GM23338 (cell line): ENCODE measurements around the gene MTURN. TPM values are rescaled to one million over a fixed set of nuclear protein-coding genes. Genes with fewer than 3 reads are reported as not detected.
A peak's percentile ranks its signal among the peaks of the same experiment; 100 is the strongest.

Experiments used
- ATAC-seq: fragments of 200-7000 bp; cut with Tn5 transposase; 3 replicates; pipeline ENCODE4 v1.9.1; 2020
- DNase-seq: peaks from one replicate; pipeline ENCODE4 v3.0.0-alpha.2; 2015; ENCODE audit warnings: low spot score
- H2AFZ ChIP-seq: fragments of 200-600 bp; sonication (generic); 2 replicates; pipeline ENCODE4 v1.8.0; 2016; ENCODE audit warnings: antibody characterized with exemption, mild to moderate bottlenecking, moderate library complexity
- H3F3A ChIP-seq: fragments of 200-600 bp; sonication (generic); replicated peaks from 2 replicates; pipeline ENCODE4 v1.8.0; 2017; ENCODE audit warnings: antibody characterized with exemption, mixed run types, low read depth
- H3K27ac ChIP-seq: fragments of 200-600 bp; sonication (generic); 2 replicates; pipeline ENCODE4 v1.6.1; 2016; ENCODE audit warnings: low read depth
- H3K27me3 ChIP-seq: fragments of 200-600 bp; sonication (generic); 2 replicates; pipeline ENCODE4 v1.8.0; 2016; ENCODE audit warnings: mild to moderate bottlenecking, mixed run types, moderate library complexity; ENCODE audit not compliant: insufficient read depth
- H3K36me3 ChIP-seq: fragments of 200-600 bp; sonication (generic); 2 replicates; pipeline ENCODE4 v1.8.0; 2016; ENCODE audit warnings: mild to moderate bottlenecking; ENCODE audit not compliant: insufficient read depth
- H3K4me1 ChIP-seq: fragments of 200-600 bp; sonication (generic); 2 replicates; pipeline ENCODE4 v1.8.0; 2016; ENCODE audit warnings: mild to moderate bottlenecking, moderate library complexity; ENCODE audit not compliant: insufficient read depth
- H3K4me2 ChIP-seq: fragments of 200-600 bp; sonication (generic); 2 replicates; pipeline ENCODE4 v1.7.1; 2017; ENCODE audit warnings: mixed run types
- H3K4me3 ChIP-seq: fragments of 200-600 bp; sonication (generic); 2 replicates; pipeline ENCODE4 v1.6.1; 2016; ENCODE audit warnings: mixed run types
- H3K79me2 ChIP-seq: fragments of 200-600 bp; sonication (generic); replicated peaks from 2 replicates; pipeline ENCODE4 v1.8.0; 2017; ENCODE audit warnings: mild to moderate bottlenecking; ENCODE audit not compliant: insufficient read depth
- H3K9me2 ChIP-seq: fragments of 200-600 bp; sonication (generic); 2 replicates; pipeline ENCODE4 v1.8.0; 2017; ENCODE audit not compliant: insufficient read depth
- H4K20me1 ChIP-seq: fragments of 200-600 bp; sonication (generic); replicated peaks from 2 replicates; pipeline ENCODE4 v1.8.0; 2017; ENCODE audit warnings: mild to moderate bottlenecking; ENCODE audit not compliant: insufficient read depth
- H3K27ac Mint-ChIP-seq: 2 replicates; pipeline ENCODE4 v1.8.0; 2020; ENCODE audit warnings: inconsistent platforms, mild to moderate bottlenecking, moderate library complexity, mixed read lengths
- H3K27me3 Mint-ChIP-seq: 3 replicates; pipeline ENCODE4 v1.8.0; 2022; ENCODE audit warnings: low read depth, mild to moderate bottlenecking, moderate library complexity, mixed read lengths, inconsistent platforms; ENCODE audit not compliant: insufficient read depth, poor library complexity
- H3K36me3 Mint-ChIP-seq: 3 replicates; pipeline ENCODE4 v1.8.0; 2021; ENCODE audit warnings: low read depth, mild to moderate bottlenecking, inconsistent platforms, moderate library complexity, mixed read lengths
- H3K4me1 Mint-ChIP-seq: 3 replicates; pipeline ENCODE4 v1.8.0; 2020; ENCODE audit warnings: mild to moderate bottlenecking, inconsistent platforms, mixed read lengths
- H3K4me3 Mint-ChIP-seq: 3 replicates; pipeline ENCODE4 v1.8.0; 2021; ENCODE audit warnings: moderate library complexity, mild to moderate bottlenecking, inconsistent platforms, mixed read lengths
- H3K9me3 Mint-ChIP-seq: 3 replicates; pipeline ENCODE4 v1.8.0; 2020; ENCODE audit warnings: moderate library complexity, mild to moderate bottlenecking, inconsistent platforms, mixed read lengths
- CREB1 ChIP-seq: fragments of 250-450 bp; sonication (Bioruptor Pico); IDR thresholded peaks from 2 replicates; pipeline ENCODE4 v1.5.0; 2020; ENCODE audit warnings: low read depth, mild to moderate bottlenecking, moderate library complexity
- CTCF ChIP-seq, 2 experiments: fragments of 200-600 bp in 1 of 2; sonication (generic) in 1 of 2; conservative IDR thresholded peaks; 2 replicates each; pipeline versions ENCODE4 v1.5.1 to v1.6.1; 2016 to 2017; ENCODE audit warnings: antibody characterized with exemption in 2 of 2, low read depth in 2 of 2, mild to moderate bottlenecking in 2 of 2, moderate library complexity in 1 of 2
- JUNB ChIP-seq: IDR thresholded peaks from one replicate; pipeline ENCODE4 v1.6.1; 2016; ENCODE audit warnings: antibody characterized with exemption; ENCODE audit not compliant: unreplicated experiment
- NANOG ChIP-seq: IDR thresholded peaks from 2 replicates; pipeline ENCODE4 v1.6.1; 2016; ENCODE audit warnings: antibody characterized with exemption, borderline replicate concordance
- POLR2AphosphoS5 ChIP-seq: IDR thresholded peaks from 2 replicates; pipeline ENCODE4 v1.6.1; 2016; ENCODE audit warnings: antibody characterized with exemption, low read depth
- REST ChIP-seq: IDR thresholded peaks from one replicate; pipeline ENCODE4 v1.6.1; 2018; ENCODE audit warnings: antibody characterized with exemption; ENCODE audit not compliant: unreplicated experiment
- ZNF331 ChIP-seq: fragments of 250-450 bp; sonication (Bioruptor Pico); IDR thresholded peaks from 2 replicates; pipeline ENCODE4 v1.5.0; 2020; ENCODE audit warnings: low read depth, mild to moderate bottlenecking, moderate library complexity
- ZNF462 ChIP-seq: fragments of 250-450 bp; sonication (Bioruptor Pico); IDR thresholded peaks from 2 replicates; pipeline ENCODE4 v1.5.0; 2020; ENCODE audit warnings: mild to moderate bottlenecking, moderate library complexity
- polyA plus RNA-seq: library from polyadenylated mRNA; unstranded; fragments of >200 nt; fragmentation: Nextera tagmentation; extraction: Ambion mirVana; gene quantifications from 2 replicates; pipeline ENCODE4 v1.2.1, GENCODE V29; 2016
- total RNA-seq: library from RNA; depleted of rRNA; stranded (reverse); fragments of >200 nt; shearing (Covaris generic); gene quantifications from 2 replicates; pipeline ENCODE4 v1.2.3, GENCODE V29; 2014
- TF ChIP-seq, protein P1 (sequence below): IDR thresholded peaks from 2 replicates; pipeline ENCODE4 v1.6.1; 2016; ENCODE audit warnings: antibody characterized with exemption

The MTURN gene
- total and polyA plus RNA-seq, 2 experiments from 2014 or later, result 3.1 to 8.7 TPM

DNA sequence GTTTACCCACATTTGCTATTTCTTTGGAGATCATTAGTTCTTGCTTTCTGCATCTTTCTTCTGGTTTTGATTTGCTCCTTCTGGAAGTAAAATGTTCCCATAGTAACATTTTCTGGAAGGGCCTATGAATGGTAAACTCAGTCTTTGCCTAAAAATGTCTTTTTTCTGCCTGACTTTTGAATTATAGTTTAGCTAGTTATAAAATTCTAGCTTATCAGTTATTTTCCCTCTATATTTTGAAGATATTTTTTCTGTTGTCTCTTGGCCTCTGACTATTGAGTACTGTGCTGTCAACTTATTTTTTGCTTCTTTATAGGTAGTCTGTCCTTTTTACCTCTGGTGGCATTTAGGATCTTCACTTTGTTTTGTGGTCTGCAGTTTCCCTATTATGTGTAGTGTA, 21.6 kb upstream of the MTURN start:
- Histone ChIP-seq H3K4me1 (no peaks in the 10 kb centered on the region), H3F3A (peaks cover 26% of the 10 kb centered on the region), H3K79me2 (no peaks in the 10 kb centered on the region), H4K20me1 (no peaks in the 10 kb centered on the region), H2AFZ (no peak overlapping the region), H3K36me3 (no peaks in the 10 kb centered on the region), H3K27me3 (no peaks in the 10 kb centered on the region), H3K4me3 (no peak overlapping the region), H3K9me2 (no peaks in the 10 kb centered on the region), H3K4me2 (no peak overlapping the region), H3K27ac (no peak overlapping the region)
- Mint-ChIP-seq H3K27me3 (peaks cover 2% of the 10 kb centered on the region), H3K9me3 (peaks cover 30% of the 10 kb centered on the region), H3K4me3 (no peak overlapping the region), H3K27ac (no peak overlapping the region), H3K4me1 (no peaks in the 10 kb centered on the region), H3K36me3 (peaks cover 15% of the 10 kb centered on the region)
- TF ChIP-seq NANOG (no peak), ZNF331 (CRISPR knock-in tag) (no peak), JUNB (no peak), CREB1 (CRISPR knock-in tag) (no peak), ZNF462 (CRISPR knock-in tag) (no peak), POLR2AphosphoS5 (no peak)
- DNase-seq, result no peak
- ATAC-seq, result no peak

- H3F3A ChIP-seq, result peaks cover 26% of the 10 kb centered on the region
- no peaks in the 10 kb centered on the region for H3K79me2 ChIP-seq
- no peak overlapping the region for H2AFZ ChIP-seq
- no peaks in the 10 kb centered on the region for H3K9me2 ChIP-seq
- ATAC-seq (no peak), DNase-seq (no peak)
- no peaks in the 10 kb centered on the region for H3K36me3 ChIP-seq
- H4K20me1 ChIP-seq, result no peaks in the 10 kb centered on the region
- H3K27ac ChIP-seq, result 0 out of 2 replicates have a peak overlapping the region, but pooled peaks have one; percentile 39
- Mint-ChIP-seq H3K27me3 (peaks cover 2% of the 10 kb centered on the region), H3K27ac (no peak overlapping the region), H3K4me3 (no peak overlapping the region), H3K9me3 (peaks cover 30% of the 10 kb centered on the region), H3K4me1 (no peaks in the 10 kb centered on the region), H3K36me3 (peaks cover 15% of the 10 kb centered on the region)
- no peak overlapping the region for H3K4me2 ChIP-seq
- H3K27me3 ChIP-seq, result no peaks in the 10 kb centered on the region
- no peak overlapping the region for H3K4me3 ChIP-seq
- no peaks in the 10 kb centered on the region for H3K4me1 ChIP-seq
- TF ChIP-seq REST (no peak), CTCF (conservative IDR thresholded peaks at IDR 0.05; ENCODE audit: low read depth in 2 of 2) (no peak)
- TF ChIP-seq, protein P1, sequence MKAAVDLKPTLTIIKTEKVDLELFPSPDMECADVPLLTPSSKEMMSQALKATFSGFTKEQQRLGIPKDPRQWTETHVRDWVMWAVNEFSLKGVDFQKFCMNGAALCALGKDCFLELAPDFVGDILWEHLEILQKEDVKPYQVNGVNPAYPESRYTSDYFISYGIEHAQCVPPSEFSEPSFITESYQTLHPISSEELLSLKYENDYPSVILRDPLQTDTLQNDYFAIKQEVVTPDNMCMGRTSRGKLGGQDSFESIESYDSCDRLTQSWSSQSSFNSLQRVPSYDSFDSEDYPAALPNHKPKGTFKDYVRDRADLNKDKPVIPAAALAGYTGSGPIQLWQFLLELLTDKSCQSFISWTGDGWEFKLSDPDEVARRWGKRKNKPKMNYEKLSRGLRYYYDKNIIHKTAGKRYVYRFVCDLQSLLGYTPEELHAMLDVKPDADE, result no peak
Measured at GRCh38 chr7:30114536-30115238, 20.1 kb upstream of the MTURN start.
